Activated CD4-positive, alpha-beta T cell treated with anti-CD3 and anti-CD28 coated beads, Interleukin-2, amount 50 U/mL, for 1 hour (primary cell): ENCODE results near the gene MYRF.

ENCODE experiments used
- DNase-seq: peaks from one replicate; pipeline ENCODE4 v3.0.0-alpha.2; 2020

The MYRF gene

GRCh38 chr11:61778357-61778886 is 26.0 kb downstream of the MYRF start:
- no peak for DNase-seq

- DNase-seq = no peak
These were observed 26.6 kb downstream of the MYRF start for GRCh38 chr11:61778920-61779650.

GRCh38 chr11:61779666-61780525 is 27.5 kb downstream of the MYRF start:
- no peak for DNase-seq

GRCh38 chr11:61780581-61781162 is 28.2 kb downstream of the MYRF start:
- no peak for DNase-seq

- DNase-seq = no peak
These were observed 29.1 kb downstream of the MYRF start for GRCh38 chr11:61781585-61781984.

- no peak for DNase-seq
These were observed 29.9 kb downstream of the MYRF start for GRCh38 chr11:61782299-61782698.

- DNase-seq = no peak
These were observed 30.4 kb downstream of the MYRF start for GRCh38 chr11:61782841-61783240.

- no peak for DNase-seq
These were observed 31.5 kb downstream of the MYRF start for GRCh38 chr11:61783717-61784505.

- no peak for DNase-seq
These were observed 32.0 kb downstream of the MYRF start for GRCh38 chr11:61784506-61784805.

GRCh38 chr11:61785837-61786402 is 33.5 kb downstream of the MYRF start:
- no peak for DNase-seq

- DNase-seq = no peak
These were observed 35.6 kb downstream of the MYRF start for GRCh38 chr11:61787928-61788491.

- DNase-seq = peak; percentile 25
These were observed 39.4 kb downstream of the MYRF start for GRCh38 chr11:61791737-61792309.

GRCh38 chr11:61792310-61793082 is 40.1 kb downstream of the MYRF start, which contains the start of the genes FEN1 and TMEM258:
FEN1 (plus strand) TSS chr11:61792911; CDS start chr11:61795362, 2,451 bp downstream.
TMEM258 (minus strand) TSS chr11:61792599; CDS start chr11:61792558, 41 bp downstream.
- peak; percentile 81 for DNase-seq

GRCh38 chr11:61793083-61793828 is 40.8 kb downstream of the MYRF start:
- DNase-seq = no peak

- no peak for DNase-seq
These were observed 41.4 kb downstream of the MYRF start for GRCh38 chr11:61793829-61794204.

- DNase-seq = no peak
These were observed 42.1 kb downstream of the MYRF start for GRCh38 chr11:61794579-61794978.

GRCh38 chr11:61795459-61795858 is 43.0 kb downstream of the MYRF start:
- DNase-seq = no peak

- DNase-seq = no peak
These were observed 43.6 kb downstream of the MYRF start for GRCh38 chr11:61795876-61796526.

GRCh38 chr11:61797263-61797944 is 45.0 kb downstream of the MYRF start:
- DNase-seq = peak; percentile 72
